ENCODE data around the gene SLC16A10. TPM values are rescaled to one million over a fixed set of nuclear protein-coding genes. Genes with fewer than 3 reads are reported as not detected.

The SLC16A10 gene
- total RNA-seq, 1 donor from 2014 or later = 11.9 TPM

GRCh38 chr6:111239461-111239860 lies 152.2 kb downstream of the SLC16A10 start:
- no peak for DNase-seq
- intact Hi-C loops (cut with DNase I) = no loop called here
- Histone ChIP-seq H3K27me3 (ENCODE audit: low read depth) (no peaks in the 10 kb centered on the region), H3K4me3 (no peak overlapping the region), H3K27ac (no peak overlapping the region), H3K36me3 (no peaks in the 10 kb centered on the region), H3K4me1 (no peaks in the 10 kb centered on the region), H3K9me3 (no peaks in the 10 kb centered on the region)
- TF ChIP-seq CTCF (IDR thresholded peaks at IDR 0.05) = no peak
- ATAC-seq = no peak

- Histone ChIP-seq H3K27ac (no peak overlapping the region), H3K4me3 (no peak overlapping the region), H3K36me3 (no peaks in the 10 kb centered on the region), H3K9me3 (no peaks in the 10 kb centered on the region), H3K27me3 (ENCODE audit: low read depth) (no peaks in the 10 kb centered on the region), H3K4me1 (no peaks in the 10 kb centered on the region)
- DNase-seq (no peak), ATAC-seq (no peak)
- intact Hi-C loops (cut with DNase I) = no loop called here
- no peak for TF ChIP-seq CTCF (IDR thresholded peaks at IDR 0.05)
Observed at GRCh38 chr6:111242452-111242851, 155.1 kb downstream of the SLC16A10 start.

- Histone ChIP-seq H3K27me3 (ENCODE audit: low read depth) (no peaks in the 10 kb centered on the region), H3K4me1 (no peaks in the 10 kb centered on the region), H3K9me3 (no peaks in the 10 kb centered on the region), H3K27ac (no peak overlapping the region), H3K36me3 (no peaks in the 10 kb centered on the region), H3K4me3 (no peak overlapping the region)
- no peak for TF ChIP-seq CTCF (IDR thresholded peaks at IDR 0.05)
- intact Hi-C loops (cut with DNase I) = no loop called here
- DNase-seq (no peak), ATAC-seq (no peak)
Observed at GRCh38 chr6:111243095-111243494, 155.8 kb downstream of the SLC16A10 start.

GRCh38 chr6:111248789-111249188 lies 161.5 kb downstream of the SLC16A10 start:
- Histone ChIP-seq H3K27me3 (ENCODE audit: low read depth) (no peaks in the 10 kb centered on the region), H3K36me3 (no peaks in the 10 kb centered on the region), H3K27ac (no peak overlapping the region), H3K4me3 (no peak overlapping the region), H3K9me3 (no peaks in the 10 kb centered on the region), H3K4me1 (no peaks in the 10 kb centered on the region)
- ATAC-seq (no peak), DNase-seq (no peak)
- TF ChIP-seq CTCF (IDR thresholded peaks at IDR 0.05) = no peak
- intact Hi-C loops (cut with DNase I) = no loop called here

GRCh38 chr6:111250791-111251354 lies 163.6 kb downstream of the SLC16A10 start:
- no peaks in the 10 kb centered on the region for H3K27me3 ChIP-seq (ENCODE audit: low read depth)
- no peaks in the 10 kb centered on the region for H3K9me3 ChIP-seq
- H3K4me3 ChIP-seq = no peak overlapping the region
- H3K27ac ChIP-seq = no peak overlapping the region
- H3K36me3 ChIP-seq = no peaks in the 10 kb centered on the region
- intact Hi-C loops (cut with DNase I) = no loop called here
- H3K4me1 ChIP-seq = no peaks in the 10 kb centered on the region
- no peak for TF ChIP-seq CTCF (IDR thresholded peaks at IDR 0.05)
- ATAC-seq (no peak), DNase-seq (no peak)

GRCh38 chr6:111252726-111253125 lies 165.4 kb downstream of the SLC16A10 start:
- Histone ChIP-seq H3K4me1 (no peaks in the 10 kb centered on the region), H3K27ac (no peak overlapping the region), H3K9me3 (no peaks in the 10 kb centered on the region), H3K4me3 (no peak overlapping the region), H3K27me3 (ENCODE audit: low read depth) (no peaks in the 10 kb centered on the region), H3K36me3 (no peaks in the 10 kb centered on the region)
- TF ChIP-seq CTCF (IDR thresholded peaks at IDR 0.05) = no peak
- intact Hi-C loops (cut with DNase I) = no loop called here
- ATAC-seq (no peak), DNase-seq (no peak)
